Lower leg skin (tissue), 3 donors: ENCODE results near the gene RGMA.
"Not testable (repeated sequence)": the region's sequence is repeated elsewhere in the genome, so short reads cannot be mapped to it uniquely, and the experiment has no call there.

Experiments used
- CTCF ChIP-seq, 3 donors: fragments of 450-650 bp; IDR thresholded peaks; one replicate each; pipeline ENCODE4 v1.5.1; 2016; ENCODE audit warnings: antibody characterized with exemption in 3 of 3, mild to moderate bottlenecking in 3 of 3, moderate library complexity in 2 of 3
- POLR2A ChIP-seq, 2 donors: fragments of 450-650 bp; IDR thresholded peaks; one replicate each; pipeline ENCODE4 v1.6.1; 2016 to 2017; ENCODE audit warnings: antibody characterized with exemption in 2 of 2, mild to moderate bottlenecking in 1 of 2, moderate library complexity in 1 of 2

GRCh38 chr15:93039562-93040287 is 49.3 kb downstream of the RGMA start:
- TF ChIP-seq POLR2A, CTCF (IDR thresholded peaks at IDR 0.05): not testable (repeated sequence)
